Mesothelial cell of epicardium (in vitro differentiated cells): ENCODE data around the gene KCNJ4. TPM values are rescaled to one million over a fixed set of nuclear protein-coding genes. Genes with fewer than 3 reads are reported as not detected.

Experiments
- DNase-seq, 2 experiments: peaks; one replicate each; pipeline ENCODE4 v3.0.0; 2021; ENCODE audit warnings: low spot score in 2 of 2; ENCODE audit not compliant: unreplicated experiment in 2 of 2
- H3K27ac Mint-ChIP-seq: 2 replicates; pipeline ENCODE4 v1.8.0; 2021; ENCODE audit warnings: mixed read lengths
- H3K27me3 Mint-ChIP-seq: 2 replicates; pipeline ENCODE4 v1.8.0; 2021; ENCODE audit warnings: low read depth, mixed read lengths
- H3K36me3 Mint-ChIP-seq: 2 replicates; pipeline ENCODE4 v1.8.0; 2021; ENCODE audit warnings: mixed read lengths
- H3K4me1 Mint-ChIP-seq: 2 replicates; pipeline ENCODE4 v1.8.0; 2021; ENCODE audit warnings: mixed read lengths
- H3K4me3 Mint-ChIP-seq: 2 replicates; pipeline ENCODE4 v1.8.0; 2021; ENCODE audit warnings: mild to moderate bottlenecking, moderate library complexity, mixed read lengths
- H3K9me3 Mint-ChIP-seq: 2 replicates; pipeline ENCODE4 v1.8.0; 2021; ENCODE audit warnings: mixed read lengths
- CTCF ChIP-seq: fragments of 200-600 bp; sonication (generic); IDR thresholded peaks from one replicate; pipeline ENCODE4 v1.5.0; 2021; ENCODE audit warnings: antibody characterized with exemption; ENCODE audit not compliant: unreplicated experiment
- total RNA-seq: library from RNA; stranded (reverse); gene quantifications from 3 replicates; pipeline ENCODE4 v1.2.1, GENCODE V29; 2021

Gene KCNJ4
- total RNA-seq, 1 donor from 2014 or later = 2.6 TPM

DNA sequence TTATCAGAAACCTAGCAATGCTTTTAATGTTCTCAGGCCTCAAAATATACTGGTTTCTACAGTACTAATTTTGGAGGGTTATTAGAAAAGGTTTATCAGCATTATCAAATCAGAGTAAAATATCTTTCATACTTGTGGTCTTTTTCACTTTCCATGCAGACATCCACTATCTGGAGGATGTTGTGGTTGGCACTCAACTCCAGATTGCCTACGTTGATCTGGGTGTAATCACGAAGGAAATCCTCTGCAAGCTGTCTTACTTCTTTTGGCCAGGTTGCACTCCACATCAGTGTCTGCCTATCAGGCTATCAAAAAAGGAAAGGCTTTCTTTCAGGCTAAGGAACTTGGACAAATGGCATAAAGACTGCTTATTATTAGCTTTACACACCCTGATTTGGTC is 39.5 kb upstream of the KCNJ4 start:
- Mint-ChIP-seq H3K27ac (no peak overlapping the region), H3K4me3 (no peak overlapping the region), H3K4me1 (no peaks in the 10 kb centered on the region), H3K27me3 (no peaks in the 10 kb centered on the region), H3K9me3 (no peaks in the 10 kb centered on the region), H3K36me3 (peaks cover 53% of the 10 kb centered on the region)
- TF ChIP-seq CTCF = no peak
- no peak for DNase-seq

- H3K4me3 Mint-ChIP-seq = no peak overlapping the region
- peaks cover 46% of the 10 kb centered on the region for H3K36me3 Mint-ChIP-seq
- no peaks in the 10 kb centered on the region for H3K27me3 Mint-ChIP-seq
- H3K4me1 Mint-ChIP-seq = no peaks in the 10 kb centered on the region
- no peak for DNase-seq
- no peak for TF ChIP-seq CTCF
- H3K9me3 Mint-ChIP-seq = no peaks in the 10 kb centered on the region
- H3K27ac Mint-ChIP-seq = peak overlapping the region; percentile 43
These were observed 36.8 kb upstream of the KCNJ4 start for GRCh38 chr22:38491707-38492348.

DNA sequence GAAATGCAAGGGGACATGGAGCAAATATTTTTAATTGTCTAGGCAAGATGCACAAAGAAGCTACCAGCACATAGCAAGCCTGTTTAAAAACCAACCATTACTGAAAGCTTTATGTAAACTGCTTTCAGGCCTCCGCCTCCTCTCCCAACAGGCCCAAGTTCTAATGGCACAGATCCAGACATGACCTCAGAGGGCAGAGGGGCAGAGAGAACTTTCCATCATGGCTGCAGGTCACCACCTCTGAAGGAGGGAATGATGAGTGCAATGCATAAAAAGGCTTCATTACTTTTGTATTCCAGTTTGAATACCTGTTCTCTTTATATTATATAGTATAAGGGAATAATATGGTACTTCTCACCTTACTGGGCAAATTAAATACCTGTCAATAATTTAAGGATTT is 35.9 kb upstream of the KCNJ4 start:
- H3K27ac Mint-ChIP-seq = peak overlapping the region; percentile 77
- TF ChIP-seq CTCF = no peak
- no peaks in the 10 kb centered on the region for H3K9me3 Mint-ChIP-seq
- H3K4me1 Mint-ChIP-seq = no peaks in the 10 kb centered on the region
- H3K4me3 Mint-ChIP-seq = no peak overlapping the region
- H3K36me3 Mint-ChIP-seq = peaks cover 50% of the 10 kb centered on the region
- H3K27me3 Mint-ChIP-seq = no peaks in the 10 kb centered on the region
- DNase-seq = no peak

DNA sequence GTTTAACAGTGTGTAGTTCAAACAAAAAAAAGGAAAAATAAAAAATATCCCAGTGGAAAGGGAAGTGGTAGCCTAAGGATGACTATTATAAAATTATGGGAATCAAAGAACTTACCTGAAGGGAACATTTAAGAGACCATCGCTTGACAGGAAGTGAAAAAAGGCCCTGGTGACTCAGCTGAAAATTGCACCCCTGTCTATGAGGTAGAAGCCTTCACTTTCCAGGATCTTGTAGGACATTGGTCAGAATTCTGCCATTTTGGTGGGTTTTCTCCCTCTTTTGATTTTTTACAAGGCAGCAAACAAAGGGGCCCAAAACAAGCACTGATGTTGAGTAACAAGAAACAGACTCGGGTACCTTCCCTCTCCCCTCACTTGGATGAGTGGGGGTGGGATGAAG is 35.5 kb upstream of the KCNJ4 start:
- DNase-seq = no peak
- Mint-ChIP-seq H3K27ac (peak overlapping the region; percentile 77), H3K36me3 (peaks cover 50% of the 10 kb centered on the region), H3K9me3 (no peaks in the 10 kb centered on the region), H3K27me3 (no peaks in the 10 kb centered on the region), H3K4me3 (no peak overlapping the region), H3K4me1 (no peaks in the 10 kb centered on the region)
- no peak for TF ChIP-seq CTCF

- Mint-ChIP-seq H3K27ac (peak overlapping the region; percentile 52), H3K27me3 (no peaks in the 10 kb centered on the region), H3K36me3 (peaks cover 49% of the 10 kb centered on the region), H3K4me1 (no peaks in the 10 kb centered on the region), H3K9me3 (no peaks in the 10 kb centered on the region), H3K4me3 (no peak overlapping the region)
- TF ChIP-seq CTCF = no peak
- no peak for DNase-seq
These were observed 34.7 kb upstream of the KCNJ4 start for GRCh38 chr22:38489561-38490145.
